ENCODE data around the gene DPP9.

DPP9 gene

GRCh38 chr19:4713384-4713951, 10.2 kb downstream of the DPP9 start:
- TF ChIP-seq, protein P1, sequence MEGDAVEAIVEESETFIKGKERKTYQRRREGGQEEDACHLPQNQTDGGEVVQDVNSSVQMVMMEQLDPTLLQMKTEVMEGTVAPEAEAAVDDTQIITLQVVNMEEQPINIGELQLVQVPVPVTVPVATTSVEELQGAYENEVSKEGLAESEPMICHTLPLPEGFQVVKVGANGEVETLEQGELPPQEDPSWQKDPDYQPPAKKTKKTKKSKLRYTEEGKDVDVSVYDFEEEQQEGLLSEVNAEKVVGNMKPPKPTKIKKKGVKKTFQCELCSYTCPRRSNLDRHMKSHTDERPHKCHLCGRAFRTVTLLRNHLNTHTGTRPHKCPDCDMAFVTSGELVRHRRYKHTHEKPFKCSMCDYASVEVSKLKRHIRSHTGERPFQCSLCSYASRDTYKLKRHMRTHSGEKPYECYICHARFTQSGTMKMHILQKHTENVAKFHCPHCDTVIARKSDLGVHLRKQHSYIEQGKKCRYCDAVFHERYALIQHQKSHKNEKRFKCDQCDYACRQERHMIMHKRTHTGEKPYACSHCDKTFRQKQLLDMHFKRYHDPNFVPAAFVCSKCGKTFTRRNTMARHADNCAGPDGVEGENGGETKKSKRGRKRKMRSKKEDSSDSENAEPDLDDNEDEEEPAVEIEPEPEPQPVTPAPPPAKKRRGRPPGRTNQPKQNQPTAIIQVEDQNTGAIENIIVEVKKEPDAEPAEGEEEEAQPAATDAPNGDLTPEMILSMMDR (IDR thresholded peaks at IDR 0.05; ENCODE audit: extremely low read depth, missing control alignments): no peak
- DNase-seq (ENCODE audit: low spot score): no peak

DNA sequence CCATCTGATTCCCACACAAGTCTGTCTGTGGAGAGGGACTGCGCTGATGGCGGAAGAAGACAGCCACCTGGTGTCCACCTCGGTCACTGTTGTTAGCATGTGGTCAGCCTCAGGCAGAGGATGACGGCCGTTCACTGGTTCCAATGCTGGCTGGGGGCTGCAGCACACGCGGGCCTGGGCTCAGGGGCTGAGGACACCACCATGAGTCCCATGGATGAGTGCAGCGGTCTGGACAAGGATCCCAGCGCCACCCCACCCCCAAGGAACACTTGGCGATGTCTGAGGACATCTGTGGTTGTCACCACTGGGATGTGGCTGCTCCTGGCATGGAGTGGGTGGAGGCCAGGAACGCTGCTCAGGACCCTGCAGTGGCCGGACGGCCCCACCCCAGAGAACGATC, 10.9 kb downstream of the DPP9 start:
- DNase-seq (ENCODE audit: low spot score): no peak
- TF ChIP-seq, protein P1 (IDR thresholded peaks at IDR 0.05; ENCODE audit: extremely low read depth, missing control alignments): no peak

GRCh38 chr19:4711211-4711610, 12.4 kb downstream of the DPP9 start:
- DNase-seq (ENCODE audit: low spot score): no peak
- TF ChIP-seq, protein P1 (IDR thresholded peaks at IDR 0.05; ENCODE audit: extremely low read depth, missing control alignments): no peak

GRCh38 chr19:4710281-4710600, 13.4 kb downstream of the DPP9 start:
- TF ChIP-seq, protein P1 (IDR thresholded peaks at IDR 0.05; ENCODE audit: extremely low read depth, missing control alignments): no peak

DNA sequence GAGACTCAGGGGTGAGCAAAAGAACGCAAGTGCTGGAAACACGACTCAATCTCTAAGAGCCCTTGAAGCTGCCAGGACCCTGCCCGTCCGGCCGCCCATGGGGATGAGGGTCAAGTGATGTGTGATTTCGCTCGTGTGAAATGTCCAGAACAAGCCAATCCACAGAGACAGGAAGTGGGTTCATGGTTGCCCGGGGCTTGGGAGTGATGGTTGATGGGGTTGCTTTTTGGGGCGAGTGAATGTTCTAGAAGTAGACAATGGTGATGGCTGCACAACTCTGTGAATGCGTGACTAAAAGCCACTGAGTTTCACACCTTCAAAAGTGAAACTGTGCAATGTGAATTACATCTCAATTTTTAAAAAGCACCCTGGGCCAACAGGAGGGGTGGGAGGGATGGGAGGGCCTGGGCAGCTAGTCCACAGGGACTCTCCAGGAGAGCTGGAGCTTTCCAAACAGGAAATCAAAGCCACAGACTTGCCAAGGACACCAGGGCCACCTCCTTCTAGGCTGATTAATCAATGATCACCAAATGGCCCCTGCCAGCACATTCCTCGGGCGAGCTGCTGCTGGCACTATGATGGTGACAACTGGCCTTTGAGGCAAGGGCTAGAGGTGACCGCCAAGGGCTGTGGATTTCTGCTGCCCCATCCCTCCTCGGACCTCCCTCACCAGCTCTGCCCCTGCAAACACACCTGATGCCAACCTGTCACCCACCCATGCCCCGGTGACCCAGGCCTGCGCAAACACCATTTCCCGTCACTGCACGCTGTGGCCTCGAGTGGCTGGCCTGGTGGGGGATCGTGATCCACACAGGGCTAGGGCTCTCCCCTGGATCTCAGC, 14.0 kb downstream of the DPP9 start:
- TF ChIP-seq, protein P1 (IDR thresholded peaks at IDR 0.05; ENCODE audit: extremely low read depth, missing control alignments): no peak
- DNase-seq (ENCODE audit: low spot score): no peak

More at GRCh38 chr19:4710281-4710600, 13.4 kb downstream of the DPP9 start:
- DNase-seq (ENCODE audit: low spot score): no peak

GRCh38 chr19:4707956-4708650, 15.5 kb downstream of the DPP9 start:
- no peak for DNase-seq (ENCODE audit: low spot score)
- TF ChIP-seq, protein P1 (IDR thresholded peaks at IDR 0.05; ENCODE audit: extremely low read depth, missing control alignments): no peak

- TF ChIP-seq, protein P1 (IDR thresholded peaks at IDR 0.05; ENCODE audit: extremely low read depth, missing control alignments): no peak
- no peak for DNase-seq (ENCODE audit: low spot score)
Measured at GRCh38 chr19:4707322-4707721, 16.3 kb downstream of the DPP9 start.

Measured in GM20000 (cell line).